Measurements from ENCODE around the gene MYO5B. TPM values are rescaled to one million over a fixed set of nuclear protein-coding genes. Genes with fewer than 3 reads are reported as not detected.

MYO5B gene
- total RNA-seq, 1 experiment from 2014 or later = 25.9 TPM

GRCh38 chr18:49845629-49846360 is 349.2 kb downstream of the MYO5B start:
- BruUV-seq (replicated peaks) = no TSS peak
- H3K4me1 Mint-ChIP-seq (ENCODE audit: insufficient read depth, unreplicated experiment) = peaks cover 35% of the 10 kb centered on the region
- no peaks in the 10 kb centered on the region for H3K36me3 Mint-ChIP-seq (ENCODE audit: insufficient read depth, unreplicated experiment)
- no peaks in the 10 kb centered on the region for H3K27me3 Mint-ChIP-seq (ENCODE audit: insufficient read depth, unreplicated experiment)
- TF ChIP-seq CTCF (IDR thresholded peaks at IDR 0.05; ENCODE audit: unreplicated experiment) = no peak
- no peak overlapping the region for H3K4me3 Mint-ChIP-seq (ENCODE audit: unreplicated experiment)
- H3K27ac Mint-ChIP-seq (ENCODE audit: low read depth, unreplicated experiment) = no peak overlapping the region
- POLR2A ChIA-PET = interaction anchor here (0.6 to 1.4 kb wide), 3 partner anchors 11 to 304 kb away, joined by 3 to 4 read pairs (median 3); no protein-coding TSS in a partner anchor
- no peak for DNase-seq (ENCODE audit: unreplicated experiment)
- CTCF ChIA-PET = interaction anchor here (1.1 to 4.5 kb wide), 2 partner anchors 13 to 335 kb away, joined by 7 to 26 read pairs; no protein-coding TSS in a partner anchor
- intact Hi-C loops (cut with micrococcal nuclease) = no loop called here
- no peaks in the 10 kb centered on the region for H3K9me3 Mint-ChIP-seq (ENCODE audit: unreplicated experiment)

- POLR2A ChIA-PET = interaction anchor here (0.6 to 1.4 kb wide), 3 partner anchors 16 to 303 kb away, joined by 3 read pairs; no protein-coding TSS in a partner anchor
- no TSS peak for BruUV-seq (replicated peaks)
- peak overlapping the region; percentile 16 for H3K27ac Mint-ChIP-seq (ENCODE audit: low read depth, unreplicated experiment)
Observed at GRCh38 chr18:49844903-49845302, 350.0 kb downstream of the MYO5B start.

GRCh38 chr18:49843778-49844625 is 350.9 kb downstream of the MYO5B start:
- no peak for TF ChIP-seq CTCF (IDR thresholded peaks at IDR 0.05; ENCODE audit: unreplicated experiment)
- Mint-ChIP-seq H3K27me3 (ENCODE audit: insufficient read depth, unreplicated experiment) (no peaks in the 10 kb centered on the region), H3K4me1 (ENCODE audit: insufficient read depth, unreplicated experiment) (peaks cover 25% of the 10 kb centered on the region), H3K36me3 (ENCODE audit: insufficient read depth, unreplicated experiment) (no peaks in the 10 kb centered on the region), H3K4me3 (ENCODE audit: unreplicated experiment) (no peak overlapping the region), H3K27ac (ENCODE audit: low read depth, unreplicated experiment) (peak overlapping the region; percentile 16), H3K9me3 (ENCODE audit: unreplicated experiment) (no peaks in the 10 kb centered on the region)
- intact Hi-C loops (cut with micrococcal nuclease) = no loop called here
- no peak for DNase-seq (ENCODE audit: unreplicated experiment)
- ChIA-PET POLR2A (interaction anchor here (1.4 to 3.1 kb wide), 2 partner anchors 17 to 32 kb away, joined by 3 to 13 read pairs; no protein-coding TSS in a partner anchor), CTCF (interaction anchor here (0.6 to 0.9 kb wide), 2 partner anchors 13 to 16 kb away, joined by 3 to 4 read pairs; no protein-coding TSS in a partner anchor)
- BruUV-seq (replicated peaks) = no TSS peak

More at GRCh38 chr18:49844903-49845302, 350.0 kb downstream of the MYO5B start:
- H3K27me3 Mint-ChIP-seq (ENCODE audit: insufficient read depth, unreplicated experiment) = no peaks in the 10 kb centered on the region
- no peak for TF ChIP-seq CTCF (IDR thresholded peaks at IDR 0.05; ENCODE audit: unreplicated experiment)
- H3K4me1 Mint-ChIP-seq (ENCODE audit: insufficient read depth, unreplicated experiment) = peaks cover 29% of the 10 kb centered on the region
- H3K9me3 Mint-ChIP-seq (ENCODE audit: unreplicated experiment) = no peaks in the 10 kb centered on the region
- no peak for DNase-seq (ENCODE audit: unreplicated experiment)
- H3K36me3 Mint-ChIP-seq (ENCODE audit: insufficient read depth, unreplicated experiment) = no peaks in the 10 kb centered on the region
- CTCF ChIA-PET = interaction anchor here (0.6 to 1.1 kb wide), 2 partner anchors 14 to 334 kb away, joined by 4 to 7 read pairs; no protein-coding TSS in a partner anchor
- intact Hi-C loops (cut with micrococcal nuclease) = no loop called here
- H3K4me3 Mint-ChIP-seq (ENCODE audit: unreplicated experiment) = no peak overlapping the region

- no peak for TF ChIP-seq CTCF (IDR thresholded peaks at IDR 0.05; ENCODE audit: unreplicated experiment)
- Mint-ChIP-seq H3K27ac (ENCODE audit: low read depth, unreplicated experiment) (no peak overlapping the region), H3K36me3 (ENCODE audit: insufficient read depth, unreplicated experiment) (no peaks in the 10 kb centered on the region), H3K9me3 (ENCODE audit: unreplicated experiment) (no peaks in the 10 kb centered on the region), H3K27me3 (ENCODE audit: insufficient read depth, unreplicated experiment) (no peaks in the 10 kb centered on the region), H3K4me3 (ENCODE audit: unreplicated experiment) (no peak overlapping the region), H3K4me1 (ENCODE audit: insufficient read depth, unreplicated experiment) (peaks cover 25% of the 10 kb centered on the region)
- DNase-seq (ENCODE audit: unreplicated experiment) = no peak
- ChIA-PET POLR2A (interaction anchor here (0.5 to 3.1 kb wide), 2 partner anchors 31 to 280 kb away, joined by 3 to 13 read pairs; no protein-coding TSS in a partner anchor), CTCF (interaction anchor here (0.9 kb wide), 1 partner anchor 17 kb away, joined by 3 read pairs; no protein-coding TSS in a partner anchor)
- no TSS peak for BruUV-seq (replicated peaks)
- intact Hi-C loops (cut with micrococcal nuclease) = no loop called here
Observed at GRCh38 chr18:49843131-49843530, 351.8 kb downstream of the MYO5B start.
